Activated CD8-positive, alpha-beta memory T cell treated with anti-CD3 and anti-CD28 coated beads for 1 hour (primary cell): ENCODE measurements around the gene CPED1.
"Not testable (repeated sequence)": the region's sequence is repeated elsewhere in the genome, so short reads cannot be mapped to it uniquely, and the experiment has no call there.

ENCODE experiments used
- DNase-seq, 2 donors: peaks; one replicate each; pipeline ENCODE4 v3.0.0-alpha.2; 2020; ENCODE audit warnings: low read depth in 1 of 2; ENCODE audit errors: extremely low read depth in 1 of 2

The CPED1 gene

DNA sequence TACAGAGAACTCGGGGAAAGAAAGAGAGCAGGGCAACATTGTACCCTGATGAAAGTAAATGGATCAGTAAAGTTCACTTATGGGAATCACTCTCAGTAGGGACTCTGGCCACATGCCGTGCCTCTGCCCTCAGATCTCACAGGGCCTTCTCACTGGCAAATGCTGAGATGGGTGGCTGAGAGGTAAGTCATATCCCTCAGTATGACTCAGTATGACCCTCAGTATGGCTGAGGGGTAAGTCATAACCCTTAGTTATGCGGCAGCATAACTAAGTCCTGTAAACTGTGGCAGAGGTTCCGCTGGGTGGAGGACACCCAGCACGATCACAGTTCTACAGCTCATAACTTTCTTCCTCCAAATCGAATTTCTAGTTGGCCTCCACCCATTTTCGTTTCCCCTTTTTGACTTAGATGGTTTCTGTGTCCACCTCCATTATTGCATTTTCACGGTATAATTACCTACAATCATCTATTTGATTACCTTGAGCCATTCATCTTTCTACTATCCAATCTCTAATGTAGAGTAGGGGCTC lies 313.8 kb downstream of the CPED1 start:
- no peak for DNase-seq

DNA sequence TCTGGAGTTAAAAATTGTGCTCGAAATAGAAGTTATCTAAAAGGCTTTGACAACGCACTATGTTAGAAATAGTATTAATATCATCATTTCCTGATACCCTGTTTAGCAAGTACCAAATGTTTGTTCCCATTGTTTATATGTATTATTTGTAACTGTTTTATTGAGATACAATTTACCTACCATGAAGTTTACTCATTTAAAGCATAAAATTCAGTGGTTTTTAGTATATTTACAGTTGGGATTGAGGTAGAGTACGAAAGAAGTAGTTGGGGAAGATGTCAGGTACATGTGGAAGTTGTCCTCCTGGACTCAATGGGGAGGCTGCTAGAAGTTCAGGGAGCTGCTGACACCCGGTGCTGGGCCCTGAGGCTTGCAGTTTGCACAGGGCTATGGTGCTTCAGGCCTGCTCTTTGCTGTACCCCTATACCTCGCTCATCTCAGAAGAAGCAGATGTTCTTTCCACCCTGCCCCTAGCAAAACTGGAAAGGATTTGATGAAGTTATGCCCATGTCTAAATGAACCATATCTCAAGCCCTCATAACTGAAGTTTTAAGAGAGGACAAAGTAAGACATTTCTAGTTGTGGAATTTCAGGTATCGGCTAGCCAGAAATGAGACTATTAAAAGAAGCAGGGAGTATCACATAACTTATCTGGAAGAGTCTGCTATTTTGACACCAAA lies 315.1 kb downstream of the CPED1 start:
- DNase-seq: no peak

DNA sequence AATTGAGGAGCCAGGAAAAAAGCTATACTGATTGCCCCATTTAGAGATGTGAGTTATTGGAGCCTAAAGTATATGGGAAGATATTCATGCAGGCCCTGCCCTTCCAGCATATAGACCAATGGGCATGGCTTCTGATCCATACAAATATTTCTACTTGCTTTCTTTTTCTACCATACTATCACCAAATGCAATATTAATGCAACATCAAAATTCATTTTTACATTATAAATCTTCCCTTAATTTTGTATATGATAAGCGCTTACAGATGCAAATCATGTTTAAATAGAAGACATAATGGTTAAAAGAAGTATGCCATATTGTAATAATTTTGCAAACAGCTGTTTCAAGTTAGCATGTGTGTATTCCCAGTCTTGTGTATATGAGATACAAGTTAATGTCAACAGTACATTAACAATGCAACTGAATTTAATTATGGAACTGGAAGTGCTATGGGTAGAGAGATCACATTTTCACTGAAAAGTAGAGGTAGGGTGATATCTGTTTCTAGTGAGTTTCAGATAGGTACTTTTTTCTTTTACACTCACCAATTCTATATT lies 315.7 kb downstream of the CPED1 start:
- DNase-seq: no peak

- no peak for DNase-seq
Measured at GRCh38 chr7:121305109-121305508, 316.6 kb downstream of the CPED1 start.

GRCh38 chr7:121306565-121306964 lies 318.1 kb downstream of the CPED1 start:
- DNase-seq: no peak

- no peak for DNase-seq
Measured at GRCh38 chr7:121307021-121307574, 318.6 kb downstream of the CPED1 start.

DNA sequence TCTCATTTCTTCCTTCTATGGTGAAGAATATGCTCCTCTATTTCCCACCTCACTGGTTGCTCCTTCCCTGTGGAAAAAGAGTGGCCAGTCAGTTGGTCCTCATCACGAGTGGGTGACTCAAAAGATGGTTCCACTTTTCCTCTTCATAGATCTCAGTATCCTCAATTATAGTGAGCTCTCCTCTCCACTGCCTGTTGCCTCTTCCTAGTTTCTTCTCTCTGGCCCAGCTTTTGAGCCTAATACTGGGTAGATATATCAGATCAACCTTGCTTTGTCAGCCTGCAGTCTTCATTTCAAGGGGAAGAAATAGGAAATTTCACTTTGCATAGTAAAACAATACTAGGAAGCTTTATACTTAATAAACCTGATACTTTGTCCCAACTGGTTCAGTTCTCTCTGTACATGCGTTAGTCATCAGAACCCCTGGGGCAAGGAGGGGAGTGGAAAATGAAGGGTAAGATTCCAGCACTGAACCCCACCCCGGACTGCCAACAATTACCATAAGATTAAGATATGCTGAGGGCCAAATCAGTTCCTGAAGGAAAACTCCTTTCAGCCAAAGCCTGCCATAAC lies 324.8 kb downstream of the CPED1 start:
- DNase-seq: no peak

- DNase-seq: no peak
Measured at GRCh38 chr7:121313793-121314676, 325.5 kb downstream of the CPED1 start.

- not testable (repeated sequence) for DNase-seq
Measured at GRCh38 chr7:121315170-121315569, 326.7 kb downstream of the CPED1 start.

GRCh38 chr7:121322460-121322859 lies 333.9 kb downstream of the CPED1 start:
- DNase-seq: no peak

DNA sequence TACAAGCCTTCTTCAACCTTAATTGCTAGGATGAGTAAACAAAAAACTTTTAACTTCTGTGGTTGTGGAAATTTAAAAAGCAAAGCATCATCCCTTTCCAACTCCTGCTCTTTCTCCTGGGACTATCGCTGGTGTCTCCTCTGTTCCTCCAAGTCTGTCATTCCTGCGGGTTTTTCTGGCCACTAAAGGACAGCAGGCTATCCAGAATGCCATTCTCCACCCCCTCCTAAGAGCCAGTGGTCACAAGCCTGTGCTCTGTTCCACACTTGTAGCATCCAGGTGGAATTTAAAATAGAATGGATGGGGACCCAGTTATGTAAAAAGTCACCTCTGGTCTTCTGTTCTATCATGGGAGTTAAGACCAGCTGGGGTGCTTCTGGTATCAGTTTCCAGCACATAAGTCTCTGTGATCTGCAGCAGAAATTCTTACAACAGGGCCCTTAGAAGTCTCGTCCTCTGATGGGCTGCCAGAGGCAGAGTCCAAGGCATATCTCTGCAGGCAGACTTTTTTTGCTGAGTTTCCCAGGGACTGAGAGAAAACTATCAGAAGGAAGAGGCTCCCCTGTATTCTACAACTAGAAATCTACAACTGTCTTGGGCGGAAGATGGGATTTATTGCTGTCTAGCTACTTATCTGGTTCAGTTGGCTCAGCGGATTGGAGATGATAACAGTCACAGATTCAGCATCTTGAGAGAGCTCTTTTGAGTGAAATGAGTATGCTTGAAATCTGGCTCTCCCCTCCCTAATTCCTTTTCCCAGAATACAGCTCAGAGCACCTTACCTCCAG lies 335.2 kb downstream of the CPED1 start:
- no peak for DNase-seq

GRCh38 chr7:121327671-121328070 lies 339.2 kb downstream of the CPED1 start:
- no peak for DNase-seq

- DNase-seq: no peak
Measured at GRCh38 chr7:121328508-121329190, 340.1 kb downstream of the CPED1 start, which contains the start of gene WNT16. TSS of gene WNT16 (plus strand) at chr7:121329000. CDS start at chr7:121329293, 293 bp downstream.

DNA sequence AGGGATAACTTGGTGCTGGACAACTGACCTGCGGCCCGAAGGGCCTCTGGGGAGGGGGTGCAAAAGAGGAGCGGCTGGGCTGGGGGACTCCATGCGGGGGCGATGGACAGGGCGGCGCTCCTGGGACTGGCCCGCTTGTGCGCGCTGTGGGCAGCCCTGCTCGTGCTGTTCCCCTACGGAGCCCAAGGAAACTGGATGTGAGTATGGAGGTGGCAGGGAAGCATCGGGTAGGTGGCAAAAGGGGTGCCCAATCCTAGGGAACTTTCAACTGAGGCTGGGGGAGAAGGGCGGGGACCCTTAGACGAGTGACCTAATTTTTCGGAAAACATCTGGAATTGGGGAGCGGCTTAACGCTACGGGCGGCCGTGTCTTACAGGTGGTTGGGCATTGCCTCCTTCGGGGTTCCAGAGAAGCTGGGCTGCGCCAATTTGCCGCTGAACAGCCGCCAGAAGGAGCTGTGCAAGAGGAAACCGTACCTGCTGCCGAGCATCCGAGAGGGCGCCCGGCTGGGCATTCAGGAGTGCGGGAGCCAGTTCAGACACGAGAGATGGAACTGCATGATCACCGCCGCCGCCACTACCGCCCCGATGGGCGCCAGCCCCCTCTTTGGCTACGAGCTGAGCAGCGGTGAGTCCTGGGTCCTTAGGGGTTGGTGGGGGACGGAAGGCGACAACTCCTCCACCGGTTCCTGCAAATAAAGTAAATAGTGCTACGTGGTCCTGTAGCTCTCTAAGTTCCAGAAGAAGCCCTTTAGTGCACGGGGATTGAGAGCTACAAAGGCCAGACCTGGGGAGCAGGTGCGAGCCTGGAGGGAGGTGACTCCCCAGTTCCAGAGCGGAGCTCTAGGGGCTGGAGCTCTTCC lies 340.9 kb downstream of the CPED1 start:
- no peak for DNase-seq

- no peak for DNase-seq
Measured at GRCh38 chr7:121330053-121330833, 341.7 kb downstream of the CPED1 start.

DNA sequence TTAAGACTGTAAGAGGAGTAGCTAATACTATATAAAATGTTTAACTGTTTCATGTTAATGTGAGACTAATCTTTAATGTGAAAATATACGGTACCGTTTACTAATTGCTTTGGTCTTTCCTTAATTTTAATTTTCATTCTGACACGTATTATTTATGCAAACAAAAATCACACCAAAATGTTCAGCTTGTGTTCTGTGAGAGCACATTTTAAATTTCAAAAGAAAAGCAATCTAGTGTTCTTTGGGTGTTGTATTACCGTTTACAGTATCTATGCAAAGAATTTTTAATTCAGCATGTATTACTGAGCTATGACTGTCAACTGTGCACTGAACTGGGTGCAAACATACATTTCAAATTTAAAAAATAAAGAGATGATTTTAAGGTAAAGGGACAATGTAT lies 342.5 kb downstream of the CPED1 start:
- DNase-seq: no peak

- DNase-seq: no peak
Measured at GRCh38 chr7:121331574-121331973, 343.1 kb downstream of the CPED1 start.

- DNase-seq: no peak
Measured at GRCh38 chr7:121334376-121334775, 345.9 kb downstream of the CPED1 start.
